ENCODE results near the gene LDLRAD3.

DNA sequence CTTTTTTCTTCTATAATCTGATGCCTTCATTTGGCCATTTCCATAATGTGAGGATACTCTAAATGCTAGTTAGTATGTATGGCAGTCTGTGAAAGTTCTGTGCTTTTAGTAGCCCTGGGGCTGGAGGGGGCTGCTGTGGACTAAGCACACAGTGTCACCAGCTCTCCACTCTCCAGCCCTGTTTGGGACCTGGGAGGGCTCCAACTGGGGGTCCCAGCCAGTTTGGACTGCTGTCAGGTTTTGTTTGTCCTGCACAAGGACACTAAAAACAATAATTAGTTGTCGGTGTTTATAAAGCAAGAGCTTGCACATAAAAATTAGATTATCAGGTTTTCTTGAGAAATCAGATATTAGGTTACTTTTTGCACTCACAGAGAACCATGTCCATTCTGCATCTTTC lies 103.1 kb downstream of the LDLRAD3 start:
- TF ChIP-seq, protein P1, sequence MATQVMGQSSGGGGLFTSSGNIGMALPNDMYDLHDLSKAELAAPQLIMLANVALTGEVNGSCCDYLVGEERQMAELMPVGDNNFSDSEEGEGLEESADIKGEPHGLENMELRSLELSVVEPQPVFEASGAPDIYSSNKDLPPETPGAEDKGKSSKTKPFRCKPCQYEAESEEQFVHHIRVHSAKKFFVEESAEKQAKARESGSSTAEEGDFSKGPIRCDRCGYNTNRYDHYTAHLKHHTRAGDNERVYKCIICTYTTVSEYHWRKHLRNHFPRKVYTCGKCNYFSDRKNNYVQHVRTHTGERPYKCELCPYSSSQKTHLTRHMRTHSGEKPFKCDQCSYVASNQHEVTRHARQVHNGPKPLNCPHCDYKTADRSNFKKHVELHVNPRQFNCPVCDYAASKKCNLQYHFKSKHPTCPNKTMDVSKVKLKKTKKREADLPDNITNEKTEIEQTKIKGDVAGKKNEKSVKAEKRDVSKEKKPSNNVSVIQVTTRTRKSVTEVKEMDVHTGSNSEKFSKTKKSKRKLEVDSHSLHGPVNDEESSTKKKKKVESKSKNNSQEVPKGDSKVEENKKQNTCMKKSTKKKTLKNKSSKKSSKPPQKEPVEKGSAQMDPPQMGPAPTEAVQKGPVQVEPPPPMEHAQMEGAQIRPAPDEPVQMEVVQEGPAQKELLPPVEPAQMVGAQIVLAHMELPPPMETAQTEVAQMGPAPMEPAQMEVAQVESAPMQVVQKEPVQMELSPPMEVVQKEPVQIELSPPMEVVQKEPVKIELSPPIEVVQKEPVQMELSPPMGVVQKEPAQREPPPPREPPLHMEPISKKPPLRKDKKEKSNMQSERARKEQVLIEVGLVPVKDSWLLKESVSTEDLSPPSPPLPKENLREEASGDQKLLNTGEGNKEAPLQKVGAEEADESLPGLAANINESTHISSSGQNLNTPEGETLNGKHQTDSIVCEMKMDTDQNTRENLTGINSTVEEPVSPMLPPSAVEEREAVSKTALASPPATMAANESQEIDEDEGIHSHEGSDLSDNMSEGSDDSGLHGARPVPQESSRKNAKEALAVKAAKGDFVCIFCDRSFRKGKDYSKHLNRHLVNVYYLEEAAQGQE (IDR thresholded peaks at IDR 0.05; ENCODE audit: low read depth): no peak
- TF ChIP-seq EP300 (IDR thresholded peaks at IDR 0.05; ENCODE audit: borderline replicate concordance) (no peak), CEBPB (IDR thresholded peaks at IDR 0.05) (no peak), YY1 (IDR thresholded peaks at IDR 0.05; ENCODE audit: low read depth) (no peak), ZBTB7A (IDR thresholded peaks at IDR 0.05; ENCODE audit: low read depth) (no peak), TEAD4 (IDR thresholded peaks at IDR 0.05) (no peak), TAF1 (IDR thresholded peaks at IDR 0.05; ENCODE audit: low read depth) (no peak)
